ENCODE measurements around the gene C1QC.
"Not testable (repeated sequence)": the region's sequence is repeated elsewhere in the genome, so short reads cannot be mapped to it uniquely, and the experiment has no call there.

Gene C1QC

DNA sequence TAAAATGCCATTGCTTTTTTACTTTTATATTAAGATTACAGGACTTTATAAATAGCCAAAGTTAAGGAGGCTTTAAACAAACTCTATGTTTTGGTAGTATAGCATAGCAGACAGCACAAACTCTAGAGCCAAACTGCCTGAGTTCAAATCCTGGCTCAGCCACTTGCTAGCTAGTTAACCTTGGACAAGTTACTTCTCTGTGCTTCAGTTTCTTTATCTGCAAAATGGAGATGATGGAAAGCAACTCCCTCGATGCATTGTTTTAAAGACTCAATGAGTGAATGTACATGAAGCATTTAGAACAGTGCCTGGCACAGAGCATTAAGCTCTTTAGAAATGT, 30.9 kb downstream of the C1QC start:
- TF ChIP-seq CTCF (IDR thresholded peaks at IDR 0.05; ENCODE audit: low read length, missing control alignments): no peak

DNA sequence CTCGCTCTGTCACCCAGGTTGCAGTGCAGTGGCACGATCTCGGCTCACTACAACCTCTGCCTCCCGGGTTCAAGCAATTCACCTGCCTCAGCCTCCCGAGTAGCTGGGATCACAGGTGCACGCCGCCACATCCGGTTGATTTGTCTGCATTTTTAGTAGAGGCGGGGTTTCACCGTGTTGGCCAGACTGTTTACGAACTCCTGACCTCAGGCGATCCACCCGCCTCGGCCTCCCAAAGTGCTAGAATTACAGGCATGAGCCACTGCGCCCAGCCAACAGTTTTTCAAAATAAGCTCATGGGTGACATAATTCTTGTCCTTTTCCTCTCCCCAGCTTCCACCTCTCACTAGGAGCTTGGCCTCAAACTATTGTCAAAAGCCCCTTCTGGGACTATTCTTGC, 32.7 kb downstream of the C1QC start:
- DNase-seq (ENCODE audit: low read depth): not testable (repeated sequence)

More for the DNA sequence above, 30.9 kb downstream of the C1QC start:
- no peak overlapping the region for H3K4me3 ChIP-seq (replicated peaks; ENCODE audit: low read depth, low read length)
- no peak for DNase-seq (ENCODE audit: low read depth)

DNA sequence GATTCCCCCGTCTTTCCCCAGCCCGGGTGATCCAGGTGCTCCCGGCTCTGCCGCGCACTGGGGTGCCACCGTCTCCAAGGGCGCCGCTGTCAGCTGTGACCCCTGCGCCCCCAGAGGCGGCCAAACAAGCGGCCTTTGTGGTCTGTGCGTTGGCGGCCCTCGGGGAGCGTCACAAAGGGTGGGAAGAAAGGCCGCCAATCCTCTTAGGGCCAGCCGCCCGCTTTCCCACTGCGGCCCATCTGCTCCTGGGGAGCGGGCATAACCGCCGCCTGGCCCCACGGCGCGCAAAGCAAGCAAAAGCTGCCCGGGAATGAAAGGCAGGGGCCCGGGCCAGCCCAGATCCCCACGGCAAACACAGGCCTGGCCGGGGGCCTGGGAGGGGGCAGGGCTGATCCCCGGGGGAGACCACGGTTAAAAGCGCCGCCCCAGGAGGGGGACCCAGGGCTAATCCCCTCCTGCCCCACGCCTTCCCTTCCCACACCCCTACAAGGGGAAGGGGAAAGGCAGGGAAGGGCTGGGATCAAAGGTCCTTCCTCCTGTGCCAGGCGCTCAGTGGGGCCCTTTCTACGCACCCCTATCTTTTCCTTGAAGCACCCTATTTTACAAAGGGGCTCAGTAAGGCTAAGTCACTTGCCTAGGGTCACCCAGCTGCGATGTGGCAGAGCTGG, 33.6 kb downstream of the C1QC start:
- no peak for TF ChIP-seq CTCF (IDR thresholded peaks at IDR 0.05; ENCODE audit: low read length, missing control alignments)
- H3K4me3 ChIP-seq (replicated peaks; ENCODE audit: low read depth, low read length): no peak overlapping the region
- DNase-seq (ENCODE audit: low read depth): no peak

More for the DNA sequence above, 32.7 kb downstream of the C1QC start:
- H3K4me3 ChIP-seq (replicated peaks; ENCODE audit: low read depth, low read length): not testable (repeated sequence)

DNA sequence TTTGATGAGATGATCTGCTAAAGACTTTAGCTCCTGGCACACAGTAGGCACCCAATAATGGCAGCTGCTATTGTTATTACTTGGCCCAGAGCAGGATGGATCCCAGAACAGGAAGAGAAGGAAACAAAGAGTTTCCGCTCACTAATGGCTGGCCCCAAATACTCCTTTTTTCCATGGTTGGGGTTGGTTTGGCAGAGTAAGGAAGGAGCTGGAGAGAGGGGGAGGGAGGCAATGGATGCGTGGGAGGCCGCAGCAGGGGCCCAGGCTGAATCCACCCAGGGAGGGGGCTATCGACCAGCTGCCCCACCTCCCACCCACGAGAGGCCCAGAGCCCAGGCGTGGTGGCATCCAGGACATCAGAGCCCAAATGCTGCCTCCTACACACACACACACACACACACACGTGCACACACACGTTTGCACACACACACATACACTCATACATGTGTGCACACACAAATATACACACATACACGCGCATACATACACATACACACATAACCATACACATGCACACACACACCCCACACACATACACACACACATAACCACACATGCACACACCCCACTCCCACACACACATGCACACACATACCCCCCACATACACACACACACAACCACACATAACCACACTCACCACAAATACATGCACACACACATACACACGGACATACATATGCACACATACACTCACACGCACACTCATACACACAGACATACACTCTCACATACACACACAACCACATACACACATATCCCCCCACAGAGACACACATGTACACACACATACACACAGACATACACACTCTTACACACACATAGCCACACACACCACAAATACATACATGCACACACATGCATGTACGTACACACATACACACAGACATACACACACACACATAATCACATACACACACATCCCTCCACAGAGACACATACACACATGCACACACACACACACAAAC, 34.8 kb downstream of the C1QC start:
- no peak for DNase-seq (ENCODE audit: low read depth)
- no peak overlapping the region for H3K4me3 ChIP-seq (replicated peaks; ENCODE audit: low read depth, low read length)
- no peak for TF ChIP-seq CTCF (IDR thresholded peaks at IDR 0.05; ENCODE audit: low read length, missing control alignments)

GRCh38 chr1:22680726-22681125, 37.3 kb downstream of the C1QC start:
- TF ChIP-seq CTCF (IDR thresholded peaks at IDR 0.05; ENCODE audit: low read length, missing control alignments): no peak
- no peak overlapping the region for H3K4me3 ChIP-seq (replicated peaks; ENCODE audit: low read depth, low read length)
- no peak for DNase-seq (ENCODE audit: low read depth)

DNA sequence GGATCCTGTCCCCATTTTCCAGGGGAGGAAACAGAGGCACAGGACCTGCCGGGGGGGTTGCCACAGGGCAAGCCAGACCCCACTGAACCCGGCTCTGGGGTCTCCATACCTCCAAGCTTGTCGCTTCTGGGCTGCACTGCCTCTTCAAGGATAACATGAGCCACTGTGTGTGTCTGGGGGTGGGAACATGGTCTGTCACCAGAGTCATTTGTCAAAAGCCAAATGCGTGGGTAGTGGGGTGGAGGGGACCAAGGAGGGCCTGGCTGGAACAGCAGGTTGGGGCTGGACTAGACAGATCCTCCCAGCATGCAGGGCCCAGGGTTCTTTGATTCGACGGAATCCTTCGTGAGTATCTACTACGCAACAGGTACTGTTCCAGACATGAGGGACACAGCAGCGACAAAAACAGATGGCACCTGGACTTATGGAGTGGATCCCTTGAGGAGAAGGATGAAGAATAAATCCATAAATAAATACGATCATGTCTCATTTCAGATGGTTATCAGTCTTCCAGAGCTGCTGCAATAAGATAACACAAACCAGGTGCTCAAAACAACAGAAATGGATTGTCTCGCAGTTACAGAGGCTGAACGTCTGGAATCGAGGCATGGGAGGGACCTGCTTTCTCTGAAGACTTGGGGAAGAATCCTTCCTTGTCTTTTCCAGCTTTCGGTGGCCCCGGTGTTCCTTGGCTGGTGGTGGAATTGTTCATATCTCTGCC, 38.3 kb downstream of the C1QC start:
- H3K4me3 ChIP-seq (replicated peaks; ENCODE audit: low read depth, low read length): no peak overlapping the region
- no peak for TF ChIP-seq CTCF (IDR thresholded peaks at IDR 0.05; ENCODE audit: low read length, missing control alignments)
- no peak for DNase-seq (ENCODE audit: low read depth)

DNA sequence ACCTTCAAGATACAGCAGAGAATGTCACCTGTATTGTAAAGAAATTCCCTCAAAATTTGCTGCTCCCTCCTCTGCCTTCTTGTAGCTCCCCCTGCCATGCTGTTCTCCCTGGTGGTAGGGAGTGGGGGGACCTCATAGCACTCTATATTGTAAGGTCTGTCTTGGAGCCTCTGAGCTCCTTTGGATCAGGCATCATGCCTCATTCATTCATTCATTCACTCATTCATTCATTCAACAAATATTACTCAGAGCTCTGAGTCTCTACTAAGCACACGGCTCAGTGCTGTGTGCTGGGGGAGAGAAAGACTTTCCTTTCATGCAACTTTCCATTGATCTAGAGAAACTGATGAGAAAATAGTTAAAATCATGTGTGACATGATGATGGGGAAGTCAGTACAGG, 40.1 kb downstream of the C1QC start:
- no peak for TF ChIP-seq CTCF (IDR thresholded peaks at IDR 0.05; ENCODE audit: low read length, missing control alignments)
- no peak overlapping the region for H3K4me3 ChIP-seq (replicated peaks; ENCODE audit: low read depth, low read length)
- DNase-seq (ENCODE audit: low read depth): no peak

All from fibroblast of pulmonary artery (primary cell).